H1 (cell line): ENCODE results near the gene SLC12A5. TPM values are rescaled to one million over a fixed set of nuclear protein-coding genes. Genes with fewer than 3 reads are reported as not detected.

ENCODE experiments used
- ATF2 ChIP-seq: IDR thresholded peaks from 2 replicates; pipeline ENCODE4 v1.6.1; 2012; ENCODE audit warnings: low read length, inconsistent platforms
- CEBPB ChIP-seq: IDR thresholded peaks from 2 replicates; pipeline ENCODE4 v1.6.1; 2012; ENCODE audit warnings: low read depth, low read length
- CHD1 ChIP-seq: IDR thresholded peaks from 2 replicates; pipeline ENCODE4 v1.6.1; 2012; ENCODE audit warnings: low read depth, low read length, improper control_type of control experiment
- CTBP2 ChIP-seq: IDR thresholded peaks from 2 replicates; pipeline ENCODE4 v1.7.0; 2011; ENCODE audit warnings: borderline replicate concordance, mild to moderate bottlenecking, moderate library complexity, mixed read lengths, low read length; ENCODE audit not compliant: insufficient read depth, insufficient read length
- CTCF ChIP-seq, 3 experiments: IDR thresholded peaks; 1 replicate in 2 of 3; 2 replicates in 1 of 3; pipeline versions ENCODE4 v1.5.1 to v1.6.1; 2011; ENCODE audit warnings: low read length in 3 of 3, mild to moderate bottlenecking in 3 of 3, inconsistent platforms in 2 of 3, low read depth in 1 of 3, moderate library complexity in 1 of 3; ENCODE audit not compliant: insufficient read depth in 1 of 3; ENCODE audit errors: control extremely low read depth in 1 of 3
- E2F6 ChIP-seq: IDR thresholded peaks from 2 replicates; pipeline ENCODE4 v1.6.1; 2012; ENCODE audit warnings: inconsistent platforms
- FOSL1 ChIP-seq: IDR thresholded peaks from 2 replicates; pipeline ENCODE4 v1.6.1; 2011; ENCODE audit warnings: mild to moderate bottlenecking, low read depth, low read length, moderate library complexity; ENCODE audit not compliant: insufficient read depth
- HDAC6 ChIP-seq: IDR thresholded peaks from one replicate; pipeline ENCODE4 v1.7.1; 2012; ENCODE audit warnings: low read depth, mild to moderate bottlenecking, inconsistent platforms, low read length, moderate library complexity
- JUND ChIP-seq: IDR thresholded peaks from 2 replicates; pipeline ENCODE4 v1.6.1; 2011; ENCODE audit warnings: mild to moderate bottlenecking, improper control_type of control experiment, low read length
- MAFK ChIP-seq: IDR thresholded peaks from 2 replicates; pipeline ENCODE4 v1.6.1; 2012; ENCODE audit warnings: low read depth, mild to moderate bottlenecking, improper control_type of control experiment, low read length
- POU5F1 ChIP-seq: IDR thresholded peaks from 2 replicates; pipeline ENCODE4 v1.6.1; 2011; ENCODE audit warnings: low read depth, mild to moderate bottlenecking, low read length, moderate library complexity
- SIN3A ChIP-seq, 2 experiments: IDR thresholded peaks in 1 of 2; conservative IDR thresholded peaks in 1 of 2; 2 replicates each; pipeline ENCODE4 v1.6.1; 2011 to 2012; ENCODE audit warnings: low read length in 2 of 2, improper control_type of control experiment in 1 of 2, low read depth in 1 of 2, mild to moderate bottlenecking in 1 of 2
- SIX5 ChIP-seq: IDR thresholded peaks from 2 replicates; pipeline ENCODE4 v1.6.1; 2011; ENCODE audit warnings: mild to moderate bottlenecking, low read depth, low read length
- SP2 ChIP-seq: IDR thresholded peaks from 2 replicates; pipeline ENCODE4 v1.6.1; 2012; ENCODE audit warnings: mild to moderate bottlenecking, low read length, inconsistent platforms
- SP4 ChIP-seq: IDR thresholded peaks from 2 replicates; pipeline ENCODE4 v1.6.1; 2012; ENCODE audit warnings: low read length, inconsistent platforms
- SUZ12 ChIP-seq: fragments of 200-600 bp; sonication (generic); IDR thresholded peaks from 2 replicates; pipeline ENCODE4 v1.6.1; 2012; ENCODE audit warnings: mild to moderate bottlenecking, inconsistent platforms, low read length, moderate library complexity, mixed read lengths
- TAF1 ChIP-seq: IDR thresholded peaks from 2 replicates; pipeline ENCODE4 v1.6.1; 2011; ENCODE audit warnings: mild to moderate bottlenecking, low read depth, low read length
- TEAD4 ChIP-seq: IDR thresholded peaks from 2 replicates; pipeline ENCODE4 v1.6.1; 2012; ENCODE audit warnings: low read depth, low read length, inconsistent platforms, mixed read lengths
- USF2 ChIP-seq: IDR thresholded peaks from 2 replicates; pipeline ENCODE4 v1.6.1; 2011; ENCODE audit warnings: low read length, improper control_type of control experiment
- ZNF274 ChIP-seq: IDR thresholded peaks from 2 replicates; pipeline ENCODE4 v1.7.0; 2012; ENCODE audit warnings: low read length, borderline replicate concordance; ENCODE audit errors: extremely low read depth
- polyA plus RNA-seq, 7 experiments: library from polyadenylated mRNA; depleted of rRNA in 3 of 7; stranded (reverse) in 5 of 7; unstranded in 2 of 7; fragments of >200 nt in 5 of 7; fragments of 200-250 nt in 2 of 7; gene quantifications; 1 replicate in 5 of 7; 2 replicates in 1 of 7; 4 replicates in 1 of 7; pipeline versions ENCODE4 v1.2.1 to v1.2.3, GENCODE V29; 2011 to 2013; ENCODE audit warnings: missing spikeins in 2 of 7, mixed read lengths in 2 of 7
- total RNA-seq: library from RNA; stranded (reverse); fragmentation: NEBNext Ultra II Directional; extraction: Animal tissue kit (Norgen Biotek cat#: 25700); gene quantifications from 2 replicates; pipeline ENCODE4 v1.2.1, GENCODE V29; 2021

SLC12A5 gene
- total and polyA plus RNA-seq, 2 of the 8 experiments (the other 6 are each of a cell fraction or from before 2014, with no cell fraction given), result 1.9 to 7.3 TPM

GRCh38 chr20:46031701-46032254 lies 2.8 kb downstream of the SLC12A5 start (continued):
- TF ChIP-seq E2F6, result no peak
- no peak for TF ChIP-seq SIX5
- no peak for TF ChIP-seq ATF2
- no peak for TF ChIP-seq HDAC6
- TF ChIP-seq ZNF274, result no peak
- no peak for TF ChIP-seq JUND
- no peak for TF ChIP-seq MAFK
- TF ChIP-seq TAF1, result no peak
- peak; percentile 32 to 67; a peak in 2 of 4 replicates for TF ChIP-seq SIN3A (conservative IDR thresholded peaks at IDR 0.05 in 1 of 2, IDR thresholded peaks at IDR 0.05 in 1 of 2; ENCODE audit: low read depth in 1 of 2, low read length in 2 of 2)
- TF ChIP-seq USF2, result no peak
- TF ChIP-seq SP4, result no peak
- TF ChIP-seq POU5F1, result no peak
- TF ChIP-seq CTCF (IDR thresholded peaks at IDR 0.05; ENCODE audit: control extremely low read depth in 1 of 3, insufficient read depth in 1 of 3, low read depth in 1 of 3, low read length in 3 of 3), result no peak
- TF ChIP-seq CTBP2, result no peak
- no peak for TF ChIP-seq SP2
- no peak for TF ChIP-seq CHD1
- peak; percentile 47 for TF ChIP-seq SUZ12
- TF ChIP-seq TEAD4, result peak; percentile 78; the same call in 1 of the 2 replicates
- no peak for TF ChIP-seq CEBPB
- TF ChIP-seq FOSL1, result no peak
